H1 (cell line): ENCODE data around the gene FKBP1B. TPM values are rescaled to one million over a fixed set of nuclear protein-coding genes. Genes with fewer than 3 reads are reported as not detected.
A peak's percentile ranks its signal among the peaks of the same experiment; 100 is the strongest.

Source experiments
- CTCF ChIA-PET: fragments of 300-600 bp; sonication (Branson Sonifier 250); formaldehyde crosslinking; loops from one replicate; lab custom pipeline; 2021; ENCODE audit not compliant: partially characterized antibody; lab: Charles Lee
- POLR2A ChIA-PET: fragments of 300-600 bp; sonication (Branson Sonifier 250); formaldehyde crosslinking; loops from one replicate; lab custom pipeline; 2021; ENCODE audit warnings: inconsistent platforms; ENCODE audit not compliant: partially characterized antibody; lab: Charles Lee
- DNase-seq, 2 experiments: peaks; one replicate each; pipeline versions ENCODE4 v3.0.0 to v3.0.0-alpha.2; 2010 to 2022; ENCODE audit warnings: low spot score in 2 of 2, low read depth in 1 of 2, mixed read lengths in 1 of 2
- FAIRE-seq: peaks from 2 replicates; lab custom pipeline; 2011; peaks lifted over from hg19 to GRCh38; lab: Jason Lieb, UNC
- H2AFZ ChIP-seq: 2 replicates; pipeline ENCODE4 v1.8.1; 2012; ENCODE audit warnings: low read length, inconsistent platforms
- H2AK5ac ChIP-seq: 2 replicates; pipeline ENCODE4 v1.6.1; 2013; ENCODE audit warnings: low read depth, low read length
- H2BK120ac ChIP-seq: replicated peaks from 2 replicates; pipeline ENCODE3; 2013; ENCODE audit warnings: low read depth, low read length, inconsistent platforms
- H2BK12ac ChIP-seq: 2 replicates; pipeline ENCODE4 v1.6.1; 2013; ENCODE audit warnings: low read depth, low read length
- H2BK15ac ChIP-seq: 2 replicates; pipeline ENCODE4 v1.6.1; 2013; ENCODE audit warnings: low read length
- H2BK20ac ChIP-seq: 2 replicates; pipeline ENCODE4 v1.6.1; 2013; ENCODE audit warnings: low read length
- H2BK5ac ChIP-seq: 2 replicates; pipeline ENCODE4 v1.6.1; 2013; ENCODE audit warnings: low read depth, low read length
- H3K14ac ChIP-seq: 2 replicates; pipeline ENCODE4 v1.6.1; 2013; ENCODE audit warnings: inconsistent platforms; ENCODE audit not compliant: insufficient read length
- H3K18ac ChIP-seq: 2 replicates; pipeline ENCODE4 v1.6.1; 2013; ENCODE audit warnings: low read length; ENCODE audit errors: extremely low read depth
- H3K23ac ChIP-seq: 2 replicates; pipeline ENCODE4 v1.6.1; 2013; ENCODE audit warnings: inconsistent platforms; ENCODE audit not compliant: insufficient read length
- H3K23me2 ChIP-seq: 2 replicates; pipeline ENCODE4 v1.6.1; 2013; ENCODE audit warnings: low read depth, low read length
- H3K27ac ChIP-seq: 2 replicates; pipeline ENCODE4 v1.6.1; 2011; ENCODE audit warnings: low read depth, low read length, inconsistent platforms
- H3K27me3 ChIP-seq, 4 experiments: replicated peaks in 1 of 4; 1 replicate in 1 of 4; 2 replicates in 3 of 4; pipeline versions ENCODE4 v1.6.1 to v1.8.1; 2011 to 2013; ENCODE audit warnings: low read length in 3 of 4, mild to moderate bottlenecking in 3 of 4, inconsistent platforms in 2 of 4, mixed read lengths in 2 of 4, moderate library complexity in 1 of 4; ENCODE audit not compliant: control insufficient read depth in 3 of 4, insufficient read depth in 3 of 4; ENCODE audit errors: extremely low read depth in 1 of 4
- H3K36me3 ChIP-seq, 4 experiments: 2 replicates each; pipeline versions ENCODE4 v1.6.1 to v1.8.1; 2011 to 2013; ENCODE audit warnings: mild to moderate bottlenecking in 4 of 4, low read length in 3 of 4, moderate library complexity in 2 of 4, control low read depth in 1 of 4, inconsistent platforms in 1 of 4; ENCODE audit not compliant: insufficient read depth in 4 of 4, control insufficient read depth in 2 of 4
- H3K4ac ChIP-seq: replicated peaks from 2 replicates; pipeline ENCODE3; 2013; ENCODE audit warnings: low read length, low read depth, mixed read lengths, inconsistent platforms; ENCODE audit not compliant: insufficient read length
- H3K4me1 ChIP-seq, 4 experiments: replicated peaks in 1 of 4; 1 replicate in 1 of 4; 2 replicates in 3 of 4; pipeline versions ENCODE4 v1.6.1 to v1.8.1; 2011 to 2013; ENCODE audit warnings: low read length in 3 of 4, inconsistent platforms in 2 of 4, mixed read lengths in 1 of 4; ENCODE audit not compliant: insufficient read depth in 4 of 4, control insufficient read depth in 3 of 4
- H3K4me2 ChIP-seq, 2 experiments: 2 replicates each; pipeline versions ENCODE4 v1.6.1 to v1.8.1; 2011 to 2013; ENCODE audit warnings: low read depth in 2 of 2, low read length in 2 of 2, control low read depth in 1 of 2, inconsistent platforms in 1 of 2, mild to moderate bottlenecking in 1 of 2; ENCODE audit not compliant: insufficient read depth in 1 of 2
- H3K4me3 ChIP-seq, 4 experiments: fragments of 200-600, 300-600 bp in 1 of 4; sonication (generic), shearing (Covaris generic), sonication (Bioruptor Twin) in 1 of 4; 2 replicates each; pipeline versions ENCODE4 v1.5.1 to v1.8.1; 2011 to 2016; ENCODE audit warnings: low read length in 4 of 4, low read depth in 3 of 4, control low read depth in 2 of 4, inconsistent platforms in 2 of 4, mild to moderate bottlenecking in 2 of 4, mixed read lengths in 1 of 4, moderate library complexity in 1 of 4; ENCODE audit not compliant: insufficient read depth in 2 of 4; ENCODE audit errors: extremely low read depth in 1 of 4
- H3K56ac ChIP-seq: replicated peaks from 2 replicates; pipeline ENCODE3; 2013; ENCODE audit warnings: low read depth, mild to moderate bottlenecking, mixed read lengths, low read length, inconsistent platforms; ENCODE audit not compliant: insufficient read length
- H3K79me1 ChIP-seq: 2 replicates; pipeline ENCODE4 v1.6.1; 2013; ENCODE audit warnings: low read depth, low read length, control low read depth
- H3K79me2 ChIP-seq, 2 experiments: 2 replicates each; pipeline versions ENCODE4 v1.6.1 to v1.8.1; 2012 to 2013; ENCODE audit warnings: low read length in 2 of 2, mild to moderate bottlenecking in 2 of 2, inconsistent platforms in 1 of 2; ENCODE audit not compliant: insufficient read depth in 2 of 2, control insufficient read depth in 1 of 2
- H3K9ac ChIP-seq, 4 experiments: replicated peaks in 1 of 4; 1 replicate in 1 of 4; 2 replicates in 3 of 4; pipeline versions ENCODE4 v1.6.1 to v1.8.1; 2011 to 2013; ENCODE audit warnings: low read depth in 3 of 4, low read length in 3 of 4, control low read depth in 2 of 4, mild to moderate bottlenecking in 2 of 4, moderate library complexity in 2 of 4, inconsistent platforms in 1 of 4; ENCODE audit errors: extremely low read depth in 1 of 4
- H3K9me3 ChIP-seq, 2 experiments: 2 replicates each; pipeline versions ENCODE4 v1.6.1 to v1.8.1; 2012 to 2013; ENCODE audit warnings: mild to moderate bottlenecking in 2 of 2, moderate library complexity in 2 of 2, control low read depth in 1 of 2, inconsistent platforms in 1 of 2, low read depth in 1 of 2, low read length in 1 of 2, mixed read lengths in 1 of 2; ENCODE audit not compliant: insufficient read depth in 2 of 2
- H4K20me1 ChIP-seq, 2 experiments: replicated peaks in 1 of 2; 2 replicates each; pipeline versions ENCODE3 to v1.8.1; 2011 to 2013; ENCODE audit warnings: inconsistent platforms in 2 of 2, low read length in 2 of 2, mild to moderate bottlenecking in 1 of 2; ENCODE audit not compliant: insufficient read depth in 2 of 2, control insufficient read depth in 1 of 2
- H4K5ac ChIP-seq: 2 replicates; pipeline ENCODE4 v1.6.1; 2013; ENCODE audit warnings: low read length, low read depth, mixed read lengths, inconsistent platforms; ENCODE audit not compliant: insufficient read length
- H4K8ac ChIP-seq: 2 replicates; pipeline ENCODE4 v1.8.0; 2013; ENCODE audit warnings: mild to moderate bottlenecking, moderate library complexity, low read length, inconsistent platforms; ENCODE audit not compliant: insufficient read depth; ENCODE audit errors: extremely low read depth
- H4K91ac ChIP-seq: replicated peaks from 2 replicates; pipeline ENCODE3; 2013; ENCODE audit warnings: low read length, mixed read lengths, inconsistent platforms; ENCODE audit not compliant: insufficient read length
- ASH2L ChIP-seq: fragments of 200-600, 300-600 bp; sonication (generic); IDR thresholded peaks from one replicate; pipeline ENCODE4 v1.7.1; 2017; ENCODE audit warnings: low read length
- CREB1 ChIP-seq: IDR thresholded peaks from 2 replicates; pipeline ENCODE4 v1.6.1; 2012; ENCODE audit warnings: inconsistent platforms
- EP300 ChIP-seq, 2 experiments: IDR thresholded peaks; 1 replicate in 1 of 2; 2 replicates in 1 of 2; pipeline ENCODE4 v1.6.1; 2011 to 2012; ENCODE audit warnings: low read depth in 2 of 2, low read length in 2 of 2, mild to moderate bottlenecking in 2 of 2, borderline replicate concordance in 1 of 2, inconsistent platforms in 1 of 2, moderate library complexity in 1 of 2
- KDM4A ChIP-seq: IDR thresholded peaks from one replicate; pipeline ENCODE4 v1.7.1; 2012; ENCODE audit warnings: low read depth, mild to moderate bottlenecking, moderate library complexity, low read length, inconsistent platforms; ENCODE audit not compliant: severe bottlenecking
- RFX5 ChIP-seq: IDR thresholded peaks from 2 replicates; pipeline ENCODE4 v1.6.1; 2011; ENCODE audit warnings: low read depth, low read length, improper control_type of control experiment, borderline replicate concordance
- TAF7 ChIP-seq: optimal IDR thresholded peaks from 2 replicates; pipeline ENCODE3; 2011; ENCODE audit warnings: low read depth, mild to moderate bottlenecking, inconsistent platforms, low read length, moderate library complexity, borderline replicate concordance
- WGBS, 2 experiments: shearing (Covaris generic) in 1 of 2; methylation state at CpG; one replicate each; pipeline versions ENCODE4 v1.1.6 to v1.1.7; 2013 to 2015; ENCODE audit warnings: low lambda C conversion rate in 2 of 2, mixed read lengths in 2 of 2, inconsistent platforms in 1 of 2, low coverage in 1 of 2, missing lambda C conversion rate in 1 of 2; ENCODE audit not compliant: insufficient replicate concordance in 2 of 2, insufficient coverage in 1 of 2, insufficient read length in 1 of 2; ENCODE audit errors: extremely low coverage in 1 of 2, missing lambda C conversion rate in 1 of 2; 5-methylcytosine and 5-hydroxymethylcytosine counted together
- polyA plus RNA-seq, 7 experiments: library from polyadenylated mRNA; depleted of rRNA in 3 of 7; stranded (reverse) in 5 of 7; unstranded in 2 of 7; fragments of >200 nt in 5 of 7; fragments of 200-250 nt in 2 of 7; gene quantifications; 1 replicate in 5 of 7; 2 replicates in 1 of 7; 4 replicates in 1 of 7; pipeline versions ENCODE4 v1.2.1 to v1.2.3, GENCODE V29; 2011 to 2013; ENCODE audit warnings: missing spikeins in 2 of 7, mixed read lengths in 2 of 7
- total RNA-seq: library from RNA; stranded (reverse); fragmentation: NEBNext Ultra II Directional; extraction: Animal tissue kit (Norgen Biotek cat#: 25700); gene quantifications from 2 replicates; pipeline ENCODE4 v1.2.1, GENCODE V29; 2021
- TF ChIP-seq, protein P1 (sequence below): IDR thresholded peaks from 2 replicates; pipeline ENCODE4 v1.6.1; 2012; ENCODE audit warnings: inconsistent platforms

The FKBP1B gene
- total and polyA plus RNA-seq, 2 of the 8 experiments (the other 6 are each of a cell fraction or from before 2014, with no cell fraction given) = 50.8 to 151 TPM

DNA sequence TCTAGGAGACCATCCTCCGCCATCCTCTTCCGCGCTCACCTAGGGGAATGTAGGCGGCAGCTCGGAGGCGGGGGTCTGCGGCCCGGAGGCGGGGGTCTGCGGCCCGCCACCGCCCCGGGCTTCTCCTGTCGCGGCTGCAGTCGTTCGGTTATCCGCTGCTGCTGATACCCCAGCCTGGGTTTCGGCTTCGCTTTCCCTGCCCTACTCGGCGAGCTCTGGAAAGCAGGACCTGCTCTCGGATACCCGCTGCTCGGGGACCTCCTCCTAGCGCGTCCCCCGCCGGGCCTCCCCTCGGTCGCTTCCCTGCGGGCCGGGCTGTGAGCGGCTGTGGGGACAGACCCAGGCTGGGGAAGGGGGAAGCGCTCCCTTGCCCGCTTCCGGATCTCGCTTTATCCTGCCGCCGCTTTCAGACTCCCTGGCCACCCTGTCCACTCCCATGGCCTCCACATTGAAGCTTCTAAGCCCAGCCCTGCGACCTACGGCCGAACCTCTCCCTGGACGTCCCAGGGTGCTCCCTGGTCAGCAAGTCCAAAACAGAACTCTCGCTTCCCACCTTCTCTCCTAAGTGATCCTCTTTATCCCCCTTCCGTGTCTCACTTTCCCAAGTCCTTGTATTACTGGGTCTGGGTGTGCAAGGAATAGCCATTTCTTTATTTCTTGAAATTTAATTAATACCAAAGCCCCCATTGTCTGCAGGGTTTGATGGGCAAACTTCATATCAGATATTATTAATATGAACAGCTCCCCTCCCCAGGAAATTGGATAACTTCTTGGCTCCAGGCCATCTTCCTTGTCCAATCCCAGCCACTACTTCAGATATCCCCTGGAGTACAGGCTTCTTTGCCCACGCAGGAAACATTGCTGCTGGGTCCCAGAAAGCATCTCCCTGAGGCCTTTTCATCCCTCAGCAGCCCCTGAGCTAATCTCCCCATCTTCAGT is 769 bp downstream of the FKBP1B start:
- TF ChIP-seq TAF7 (peak; percentile 45), ASH2L (peak; percentile 71), EP300 (IDR thresholded peaks at IDR 0.05; ENCODE audit: borderline replicate concordance in 1 of 2, low read depth in 2 of 2, low read length in 2 of 2) (no peak), RFX5 (no peak), KDM4A (peak; percentile 76), CREB1 (no peak)
- TF ChIP-seq, protein P1, sequence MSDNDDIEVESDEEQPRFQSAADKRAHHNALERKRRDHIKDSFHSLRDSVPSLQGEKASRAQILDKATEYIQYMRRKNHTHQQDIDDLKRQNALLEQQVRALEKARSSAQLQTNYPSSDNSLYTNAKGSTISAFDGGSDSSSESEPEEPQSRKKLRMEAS = no peak
- TF ChIP-seq, all 59 proteins: peak for 3
- ChIA-PET POLR2A (interaction anchor here (1.1 to 2.0 kb wide), 10 partner anchors 9 to 123 kb away, joined by 3 to 9 read pairs (median 4); partner anchors contain the start of genes ATAD2B, MFSD2B and SF3B6), CTCF (interaction anchor here (0.6 to 3.9 kb wide), 8 partner anchors 9 to 1018 kb away, joined by 3 to 27 read pairs (median 4); partner anchors contain the start of gene ATAD2B)
- no peak overlapping the region for H2BK20ac ChIP-seq
- H2AK5ac ChIP-seq = no peak overlapping the region
- H3K9me3 ChIP-seq = no peaks in the 10 kb centered on the region
- no peak overlapping the region for H4K91ac ChIP-seq
- H2BK15ac ChIP-seq = no peak overlapping the region; the same call in 1 of the 2 replicates
- H3K79me1 ChIP-seq = peaks cover 2% of the 10 kb centered on the region; the same call in 1 of the 2 replicates
- peak overlapping the region; percentile 75; the same call in 1 of the 2 replicates for H4K8ac ChIP-seq
- no peak overlapping the region for H2BK12ac ChIP-seq
- FAIRE-seq = no peak
- H3K79me2 ChIP-seq = peaks cover 0 to 20% of the 10 kb centered on the region in 2 experiments; a peak in 3 of 4 replicates
- peak overlapping the region; percentile 25 to 71 (median 46); a peak in 6 of 7 replicates for H3K9ac ChIP-seq
- peak overlapping the region; percentile 74; the same call in 1 of the 2 replicates for H2AFZ ChIP-seq
- H3K4ac ChIP-seq = peak overlapping the region; percentile 91
- H3K36me3 ChIP-seq = peaks cover 0 to 8% (median 0%) of the 10 kb centered on the region in 4 experiments; a peak in 1 of 8 replicates
- H3K4me1 ChIP-seq = peaks cover 5 to 12% (median 6%) of the 10 kb centered on the region in 4 experiments; a peak in 5 of 7 replicates
- no peak overlapping the region for H3K23ac ChIP-seq
- H3K27me3 ChIP-seq = no peaks in the 10 kb centered on the region
- 6% methylated on average over 43 of the region's 47 CpGs; no CpG with 5 or more reads in 1 of the 2 experiments for WGBS, 2 experiments
- peak overlapping the region; percentile 80 for H3K18ac ChIP-seq
- H2BK120ac ChIP-seq = no peak overlapping the region
- 0 out of 2 replicates have a peak overlapping the region, but pooled peaks have one; percentile 15 for H2BK5ac ChIP-seq
- H4K5ac ChIP-seq = no peak overlapping the region
- peaks cover 0 to 4% of the 10 kb centered on the region in 2 experiments for H4K20me1 ChIP-seq
- H3K4me2 ChIP-seq = peak overlapping the region; percentile 88 to 91
- peaks cover 5% of the 10 kb centered on the region; the same call in 1 of the 2 replicates for H3K23me2 ChIP-seq
- H3K27ac ChIP-seq = no peak overlapping the region
- peak overlapping the region; percentile 78 to 95 (median 83) for H3K4me3 ChIP-seq
- no peak overlapping the region for H3K14ac ChIP-seq
- H3K56ac ChIP-seq = peak overlapping the region; percentile 54
- DNase-seq = peak in 1 of 2 experiments; percentile 76
